K562 (cell line): ENCODE measurements around the gene EXOC4. TPM values are rescaled to one million over a fixed set of nuclear protein-coding genes. Genes with fewer than 3 reads are reported as not detected.

ENCODE experiments used
- C11orf30 ChIP-seq: fragments of 450-650 bp; IDR thresholded peaks from 2 replicates; pipeline ENCODE4 v1.6.1; 2016; ENCODE audit warnings: low read depth, mild to moderate bottlenecking
- CBX8 ChIP-seq: fragments of 200-600 bp; sonication (generic); IDR thresholded peaks from 2 replicates; pipeline ENCODE4 v1.6.1; 2012; ENCODE audit warnings: borderline replicate concordance, mixed run types, low read depth, mild to moderate bottlenecking, moderate library complexity, mixed read lengths, low read length, control low read depth, inconsistent platforms; ENCODE audit not compliant: poor library complexity, severe bottlenecking; ENCODE audit errors: extremely low read depth
- CC2D1A ChIP-seq: fragments of 450-650 bp; IDR thresholded peaks from 2 replicates; pipeline ENCODE4 v1.6.1; 2017; ENCODE audit warnings: mild to moderate bottlenecking
- DMBX1 ChIP-seq: fragments of 250-450 bp; sonication (Bioruptor Pico); IDR thresholded peaks from 2 replicates; pipeline ENCODE4 v1.8.0; 2022; ENCODE audit warnings: inconsistent platforms, mild to moderate bottlenecking, moderate library complexity, borderline replicate concordance
- EGR1 ChIP-seq: fragments of 450-650 bp; conservative IDR thresholded peaks from 2 replicates; pipeline ENCODE4 v1.6.1; 2017; ENCODE audit warnings: mild to moderate bottlenecking
- ETS1 ChIP-seq: conservative IDR thresholded peaks from 2 replicates; pipeline ENCODE4 v1.6.1; 2011; ENCODE audit warnings: low read depth, mild to moderate bottlenecking, low read length; ENCODE audit not compliant: control insufficient read depth
- ETV6 ChIP-seq, 3 experiments: fragments of 150-350 bp in 1 of 3; sonication (generic) in 1 of 3; formaldehyde crosslinking in 1 of 3; IDR thresholded peaks; 2 replicates each; pipeline versions ENCODE4 v1.6.1 to v1.8.0; 2014 to 2022; ENCODE audit warnings: borderline replicate concordance in 2 of 3, low read depth in 2 of 3, antibody characterized with exemption in 1 of 3, low read length in 1 of 3, mild to moderate bottlenecking in 1 of 3, missing genetic modification reagents in 1 of 3
- FOSL1 ChIP-seq: fragments of 200-800 bp; sonication (Bioruptor generic); conservative IDR thresholded peaks from 2 replicates; pipeline ENCODE4 v1.6.1; 2016; ENCODE audit warnings: missing genetic modification characterization, missing compliant biosample characterization
- FOXM1 ChIP-seq, 2 experiments: fragments of 450-650 bp in 1 of 2; sonication (generic) in 1 of 2; formaldehyde crosslinking in 1 of 2; IDR thresholded peaks; 2 replicates each; pipeline versions ENCODE4 v1.6.1 to v1.9.0; 2017 to 2022; ENCODE audit warnings: low read depth in 2 of 2, mild to moderate bottlenecking in 2 of 2, missing genetic modification reagents in 1 of 2, moderate library complexity in 1 of 2
- GATAD2B ChIP-seq: fragments of 450-650 bp; IDR thresholded peaks from 2 replicates; pipeline ENCODE4 v1.6.1; 2017; ENCODE audit warnings: mild to moderate bottlenecking, borderline replicate concordance
- HMGXB4 ChIP-seq: sonication (generic); formaldehyde crosslinking; IDR thresholded peaks from 2 replicates; pipeline ENCODE4 v1.8.1; 2023; ENCODE audit warnings: mild to moderate bottlenecking, missing genetic modification reagents
- MEIS2 ChIP-seq: fragments of 450-650 bp; IDR thresholded peaks from 2 replicates; pipeline ENCODE4 v1.6.1; 2014; ENCODE audit warnings: mild to moderate bottlenecking; ENCODE audit not compliant: partially characterized antibody
- MYBL2 ChIP-seq, 2 experiments: fragments of 450-650 bp in 1 of 2; sonication (generic) in 1 of 2; formaldehyde crosslinking in 1 of 2; IDR thresholded peaks; 2 replicates each; pipeline versions ENCODE4 v1.6.1 to v1.8.1; 2017 to 2022; ENCODE audit warnings: borderline replicate concordance in 1 of 2, inconsistent platforms in 1 of 2, low read depth in 1 of 2, mild to moderate bottlenecking in 1 of 2, missing genetic modification reagents in 1 of 2, moderate library complexity in 1 of 2
- NR2C2 ChIP-seq, 2 experiments: fragments of 200-800 bp in 1 of 2; sonication (Bioruptor generic) in 1 of 2; sonication (generic) in 1 of 2; formaldehyde crosslinking in 1 of 2; IDR thresholded peaks; 2 replicates each; pipeline versions ENCODE4 v1.6.1 to v1.8.0; 2016 to 2022; ENCODE audit warnings: mild to moderate bottlenecking in 1 of 2, missing compliant biosample characterization in 1 of 2, missing genetic modification characterization in 1 of 2, missing genetic modification reagents in 1 of 2
- POLR2H ChIP-seq: IDR thresholded peaks from 2 replicates; pipeline ENCODE4 v1.6.1; 2016; ENCODE audit warnings: missing genetic modification characterization, low read depth, mild to moderate bottlenecking, control low read depth, missing compliant biosample characterization, moderate library complexity
- TSC22D4 ChIP-seq: fragments of 450-650 bp; IDR thresholded peaks from 2 replicates; pipeline ENCODE4 v1.6.1; 2016; ENCODE audit warnings: missing genetic modification characterization, missing biosample characterization, control low read depth
- ZNF174 ChIP-seq: fragments of 250-450 bp; sonication (Bioruptor Pico); IDR thresholded peaks from 2 replicates; pipeline ENCODE4 v1.4.0; 2020; ENCODE audit warnings: mild to moderate bottlenecking
- ZNF668 ChIP-seq: fragments of 250-450 bp; sonication (Bioruptor Pico); IDR thresholded peaks from 2 replicates; pipeline ENCODE4 v1.8.0; 2022; ENCODE audit warnings: mild to moderate bottlenecking, inconsistent platforms
- polyA plus RNA-seq, 8 experiments: library from polyadenylated mRNA; depleted of rRNA in 4 of 8; stranded (reverse) in 5 of 8; unstranded in 3 of 8; fragments of >200 nt; fragmentation: Nextera tagmentation in 2 of 8; fragmentation: Illumina TruSeq in 1 of 8; extraction: Ambion mirVana in 2 of 8; extraction: Trizol in 1 of 8; gene quantifications; 2 replicates each; pipeline versions ENCODE4 v1.2.1 to v1.2.3, GENCODE V29; 2011 to 2014; ENCODE audit warnings: inconsistent platforms in 1 of 8, missing spikeins in 1 of 8
- total RNA-seq, 7 experiments: library from RNA; depleted of rRNA in 6 of 7; stranded (reverse); fragments of >200 nt in 6 of 7; fragmentation: Illumina TruSeq in 2 of 7; extraction: Trizol in 2 of 7; gene quantifications; 2 replicates each; pipeline versions ENCODE4 v1.2.1 to v1.2.3, GENCODE V29; 2011 to 2021; ENCODE audit warnings: low replicate concordance in 1 of 7
- TF ChIP-seq, protein P1 (sequence below), 2 experiments: IDR thresholded peaks; 2 replicates each; pipeline ENCODE4 v1.6.1; 2012; ENCODE audit warnings: improper control_type of control experiment in 2 of 2, low read depth in 2 of 2, low read length in 2 of 2, borderline replicate concordance in 1 of 2

EXOC4 gene
- total and polyA plus RNA-seq, 9 of the 15 experiments (the other 6 are each of a cell fraction or from before 2014, with no cell fraction given) = 18.5 to 73.1 (median 46.6) TPM

- TF ChIP-seq HMGXB4 (CRISPR knock-in tag) = no peak
- no peak for TF ChIP-seq ZNF668
- TF ChIP-seq, protein P1, sequence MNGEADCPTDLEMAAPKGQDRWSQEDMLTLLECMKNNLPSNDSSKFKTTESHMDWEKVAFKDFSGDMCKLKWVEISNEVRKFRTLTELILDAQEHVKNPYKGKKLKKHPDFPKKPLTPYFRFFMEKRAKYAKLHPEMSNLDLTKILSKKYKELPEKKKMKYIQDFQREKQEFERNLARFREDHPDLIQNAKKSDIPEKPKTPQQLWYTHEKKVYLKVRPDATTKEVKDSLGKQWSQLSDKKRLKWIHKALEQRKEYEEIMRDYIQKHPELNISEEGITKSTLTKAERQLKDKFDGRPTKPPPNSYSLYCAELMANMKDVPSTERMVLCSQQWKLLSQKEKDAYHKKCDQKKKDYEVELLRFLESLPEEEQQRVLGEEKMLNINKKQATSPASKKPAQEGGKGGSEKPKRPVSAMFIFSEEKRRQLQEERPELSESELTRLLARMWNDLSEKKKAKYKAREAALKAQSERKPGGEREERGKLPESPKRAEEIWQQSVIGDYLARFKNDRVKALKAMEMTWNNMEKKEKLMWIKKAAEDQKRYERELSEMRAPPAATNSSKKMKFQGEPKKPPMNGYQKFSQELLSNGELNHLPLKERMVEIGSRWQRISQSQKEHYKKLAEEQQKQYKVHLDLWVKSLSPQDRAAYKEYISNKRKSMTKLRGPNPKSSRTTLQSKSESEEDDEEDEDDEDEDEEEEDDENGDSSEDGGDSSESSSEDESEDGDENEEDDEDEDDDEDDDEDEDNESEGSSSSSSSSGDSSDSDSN (IDR thresholded peaks at IDR 0.05; ENCODE audit: borderline replicate concordance in 1 of 2, low read depth in 2 of 2, low read length in 2 of 2) = peak in 1 of 2 experiments; percentile 53; a peak in 1 of 4 replicates
- no peak for TF ChIP-seq EGR1
- TF ChIP-seq MEIS2 = peak; percentile 77
- TF ChIP-seq CC2D1A = 0 out of 2 replicates have a peak, but pooled peaks have one; percentile 12
- TF ChIP-seq POLR2H = no peak
- TF ChIP-seq DMBX1 (CRISPR knock-in tag) = peak; percentile 45; the same call in 1 of the 2 replicates
- TF ChIP-seq ETS1 = no peak
- 0 out of 4 replicates have a peak, but pooled peaks of 1 of the 2 experiments have one; percentile 43 for TF ChIP-seq ETV6 (IDR thresholded peaks at IDR 0.05; ENCODE audit: borderline replicate concordance in 1 of 2, low read depth in 2 of 2, low read length in 1 of 2)
- no peak for TF ChIP-seq ETV6 (CRISPR knock-in tag; IDR thresholded peaks at IDR 0.05; ENCODE audit: borderline replicate concordance)
- no peak for TF ChIP-seq NR2C2 (CRISPR knock-in tag; IDR thresholded peaks at IDR 0.05)
- TF ChIP-seq NR2C2 (tag; IDR thresholded peaks at IDR 0.05) = 0 out of 2 replicates have a peak, but pooled peaks have one; percentile 3
- TF ChIP-seq TSC22D4 (tag) = no peak
- peak; percentile 49 for TF ChIP-seq C11orf30
- TF ChIP-seq GATAD2B = peak; percentile 89
- TF ChIP-seq FOXM1 (IDR thresholded peaks at IDR 0.05; ENCODE audit: low read depth) = peak; percentile 60
- TF ChIP-seq FOXM1 (CRISPR knock-in tag; IDR thresholded peaks at IDR 0.05; ENCODE audit: low read depth) = no peak
- TF ChIP-seq CBX8 = no peak
- TF ChIP-seq ZNF174 (CRISPR knock-in tag) = 0 out of 2 replicates have a peak, but pooled peaks have one; percentile 44
- peak; percentile 99 for TF ChIP-seq FOSL1 (tag)
- peak; percentile 40; the same call in 1 of the 2 replicates for TF ChIP-seq MYBL2 (IDR thresholded peaks at IDR 0.05; ENCODE audit: low read depth)
- no peak for TF ChIP-seq MYBL2 (CRISPR knock-in tag; IDR thresholded peaks at IDR 0.05; ENCODE audit: borderline replicate concordance)
These were observed 831.0 kb downstream of the EXOC4 start (continued) for GRCh38 chr7:134083766-134084487.
